ENCODE data around the gene HM13.

DNA sequence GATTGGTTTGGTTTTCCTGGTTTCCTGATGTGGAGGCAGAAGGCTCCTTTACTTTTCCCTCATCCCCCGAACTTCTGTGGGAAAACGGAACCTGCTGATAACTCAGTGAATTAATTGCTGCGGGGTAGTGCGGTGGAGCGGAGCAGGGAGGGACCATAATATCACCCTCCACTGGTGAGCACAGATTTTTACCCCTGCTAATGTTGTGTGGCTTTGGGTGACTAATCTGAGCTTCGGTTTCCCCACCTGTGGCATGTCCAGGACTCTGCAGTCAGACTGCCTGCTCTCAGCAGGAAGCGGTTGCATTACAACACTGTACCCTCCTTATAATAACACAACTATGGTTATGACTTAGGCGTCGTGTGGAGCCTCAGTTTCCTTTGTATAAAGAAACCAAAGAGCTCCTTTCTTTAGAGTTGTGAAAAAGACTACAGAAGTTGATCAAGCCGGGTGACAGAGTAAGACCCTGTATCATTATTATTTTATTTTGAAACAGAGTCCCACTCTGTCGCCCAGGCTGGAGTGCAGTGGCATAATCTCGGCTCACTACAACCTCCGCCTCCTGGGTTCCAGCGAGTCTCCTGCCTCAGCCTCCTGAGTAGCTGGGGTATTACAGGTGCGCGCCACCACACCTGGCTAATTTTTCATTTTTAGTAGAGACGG is 88.7 kb downstream of the HM13 start:
- TF ChIP-seq CTCF (conservative IDR thresholded peaks at IDR 0.05 in 1 of 2, IDR thresholded peaks at IDR 0.05 in 1 of 2; ENCODE audit: extremely low read depth in 1 of 2, insufficient read depth in 1 of 2, low read depth in 1 of 2, low read length in 2 of 2) (no peak), EZH2 (IDR thresholded peaks at IDR 0.05; ENCODE audit: borderline replicate concordance, low read length) (no peak)
